ENCODE measurements around the gene SRRM5.

The SRRM5 gene

DNA sequence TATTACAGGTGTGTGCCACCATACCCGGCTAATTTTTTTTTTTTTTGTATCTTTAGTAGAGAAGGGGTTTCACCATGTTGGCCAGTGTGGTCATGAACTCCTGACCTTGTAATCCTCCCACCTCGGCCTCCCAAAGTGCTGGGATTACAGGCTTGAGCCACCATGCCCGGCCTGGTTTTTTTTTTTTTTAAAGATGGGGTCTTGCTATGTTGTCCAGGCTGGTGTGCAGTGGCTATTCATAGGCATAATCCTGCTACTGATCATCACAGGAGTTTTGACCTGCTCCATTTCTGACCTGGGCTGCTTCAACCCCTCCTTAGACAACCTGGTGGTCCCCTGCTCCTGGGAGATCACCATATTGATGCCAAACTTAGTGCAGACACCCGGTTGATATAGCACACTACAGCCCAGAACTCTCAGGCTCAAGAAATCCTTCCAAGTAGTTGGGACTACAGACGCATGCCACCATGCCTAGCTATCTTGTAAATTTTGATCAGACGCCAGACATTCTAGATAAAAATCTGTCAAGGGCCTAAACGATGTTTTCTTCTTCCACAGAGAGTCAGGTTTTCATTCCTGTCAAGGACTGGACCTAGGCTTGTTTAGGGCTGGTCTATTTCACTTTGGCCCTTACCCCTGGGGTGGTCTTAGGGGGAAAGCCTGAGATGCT, 48.5 kb downstream of the SRRM5 start:
- Histone ChIP-seq H3K4me1 (no peaks in the 10 kb centered on the region), H3K36me3 (ENCODE audit: control insufficient read depth, insufficient read depth, low read length) (no peaks in the 10 kb centered on the region), H3K79me2 (no peaks in the 10 kb centered on the region), H3K4me3 (ENCODE audit: low read depth, low read length) (no peak overlapping the region), H3K27ac (no peak overlapping the region), H3K9me3 (ENCODE audit: control insufficient read depth, low read length) (no peaks in the 10 kb centered on the region), H3K9ac (no peak overlapping the region), H2AFZ (peak overlapping the region; percentile 51), H3K4me2 (ENCODE audit: low read length) (no peak overlapping the region), H3K27me3 (ENCODE audit: control insufficient read depth, insufficient read depth, low read length) (no peaks in the 10 kb centered on the region)
- TF ChIP-seq, protein P1, sequence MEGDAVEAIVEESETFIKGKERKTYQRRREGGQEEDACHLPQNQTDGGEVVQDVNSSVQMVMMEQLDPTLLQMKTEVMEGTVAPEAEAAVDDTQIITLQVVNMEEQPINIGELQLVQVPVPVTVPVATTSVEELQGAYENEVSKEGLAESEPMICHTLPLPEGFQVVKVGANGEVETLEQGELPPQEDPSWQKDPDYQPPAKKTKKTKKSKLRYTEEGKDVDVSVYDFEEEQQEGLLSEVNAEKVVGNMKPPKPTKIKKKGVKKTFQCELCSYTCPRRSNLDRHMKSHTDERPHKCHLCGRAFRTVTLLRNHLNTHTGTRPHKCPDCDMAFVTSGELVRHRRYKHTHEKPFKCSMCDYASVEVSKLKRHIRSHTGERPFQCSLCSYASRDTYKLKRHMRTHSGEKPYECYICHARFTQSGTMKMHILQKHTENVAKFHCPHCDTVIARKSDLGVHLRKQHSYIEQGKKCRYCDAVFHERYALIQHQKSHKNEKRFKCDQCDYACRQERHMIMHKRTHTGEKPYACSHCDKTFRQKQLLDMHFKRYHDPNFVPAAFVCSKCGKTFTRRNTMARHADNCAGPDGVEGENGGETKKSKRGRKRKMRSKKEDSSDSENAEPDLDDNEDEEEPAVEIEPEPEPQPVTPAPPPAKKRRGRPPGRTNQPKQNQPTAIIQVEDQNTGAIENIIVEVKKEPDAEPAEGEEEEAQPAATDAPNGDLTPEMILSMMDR (IDR thresholded peaks at IDR 0.05): no peak

DNA sequence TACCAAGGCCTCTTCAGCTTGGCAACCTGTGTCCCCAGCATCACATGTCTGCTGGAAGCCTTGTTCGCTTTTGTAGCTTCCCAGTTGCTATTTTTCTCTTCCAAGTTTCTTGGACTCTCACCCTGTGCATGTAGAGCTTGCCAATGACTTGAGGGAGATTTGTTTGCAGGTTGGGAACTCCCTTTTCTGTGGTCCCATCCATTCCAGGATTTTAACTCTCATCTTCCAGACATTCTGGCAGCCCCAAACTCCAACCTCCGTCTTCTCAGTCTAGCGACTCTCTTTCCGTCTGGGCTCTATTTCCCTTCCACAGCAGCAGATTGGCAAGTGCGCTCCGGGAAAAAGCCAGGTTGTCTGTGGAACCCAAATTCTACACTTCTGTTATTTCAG, 49.1 kb downstream of the SRRM5 start:
- H3K4me3 ChIP-seq (ENCODE audit: low read depth, low read length): no peak overlapping the region
- H3K4me1 ChIP-seq: no peaks in the 10 kb centered on the region
- no peaks in the 10 kb centered on the region for H3K36me3 ChIP-seq (ENCODE audit: control insufficient read depth, insufficient read depth, low read length)
- no peaks in the 10 kb centered on the region for H3K27me3 ChIP-seq (ENCODE audit: control insufficient read depth, insufficient read depth, low read length)
- H3K4me2 ChIP-seq (ENCODE audit: low read length): no peak overlapping the region
- H3K79me2 ChIP-seq: no peaks in the 10 kb centered on the region
- no peak overlapping the region for H3K27ac ChIP-seq
- H3K9ac ChIP-seq: no peak overlapping the region
- peak overlapping the region; percentile 51 for H2AFZ ChIP-seq
- TF ChIP-seq, protein P1 (IDR thresholded peaks at IDR 0.05): no peak
- no peaks in the 10 kb centered on the region for H3K9me3 ChIP-seq (ENCODE audit: control insufficient read depth, low read length)

DNA sequence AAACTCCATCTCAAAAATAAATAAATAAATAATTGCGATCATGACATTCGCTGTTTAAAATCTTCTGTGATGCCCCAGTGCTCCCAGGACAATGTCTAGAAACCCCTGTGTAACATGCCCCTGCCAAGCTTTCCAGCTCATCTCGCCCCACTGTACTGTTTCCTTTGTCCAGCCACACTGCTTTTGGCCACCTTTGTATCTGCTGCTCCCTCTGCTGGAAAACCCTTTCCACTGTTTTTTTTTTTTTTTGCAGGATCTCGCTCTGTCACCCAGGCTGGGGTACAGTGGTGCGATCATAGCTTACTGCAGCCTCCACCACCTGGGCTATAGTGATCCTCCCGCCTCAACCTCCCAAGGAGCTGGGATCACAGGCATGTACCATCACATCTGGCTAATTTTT, 50.6 kb downstream of the SRRM5 start:
- no peaks in the 10 kb centered on the region for H3K4me1 ChIP-seq
- H3K27me3 ChIP-seq (ENCODE audit: control insufficient read depth, insufficient read depth, low read length): no peaks in the 10 kb centered on the region
- no peaks in the 10 kb centered on the region for H3K9me3 ChIP-seq (ENCODE audit: control insufficient read depth, low read length)
- no peaks in the 10 kb centered on the region for H3K79me2 ChIP-seq
- no peak overlapping the region for H2AFZ ChIP-seq
- TF ChIP-seq, protein P1 (IDR thresholded peaks at IDR 0.05): peak; percentile 39
- H3K36me3 ChIP-seq (ENCODE audit: control insufficient read depth, insufficient read depth, low read length): no peaks in the 10 kb centered on the region
- H3K4me3 ChIP-seq (ENCODE audit: low read depth, low read length): no peak overlapping the region
- no peak overlapping the region for H3K27ac ChIP-seq
- no peak overlapping the region for H3K4me2 ChIP-seq (ENCODE audit: low read length)
- H3K9ac ChIP-seq: no peak overlapping the region

DNA sequence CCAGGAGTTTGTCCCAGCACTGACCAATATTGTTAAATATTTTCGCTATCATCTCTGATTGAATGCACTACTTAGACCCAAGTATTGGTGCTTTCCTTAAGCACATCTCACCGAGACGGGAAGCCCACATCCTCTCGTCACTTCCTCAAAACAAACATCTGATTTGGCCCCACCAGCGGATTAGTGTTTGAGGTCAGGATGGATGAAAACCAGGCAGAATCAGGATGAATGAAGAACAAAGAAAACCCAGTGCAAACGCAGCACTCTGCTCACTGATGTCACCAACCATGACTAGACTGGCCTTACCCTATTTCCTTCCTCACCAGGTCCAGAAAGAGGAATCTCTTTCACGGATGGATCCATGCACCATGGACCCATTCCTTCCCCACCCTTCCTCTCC, 52.1 kb downstream of the SRRM5 start:
- Histone ChIP-seq H3K27ac (no peak overlapping the region), H2AFZ (no peak overlapping the region), H3K4me3 (ENCODE audit: low read depth, low read length) (no peak overlapping the region), H3K27me3 (ENCODE audit: control insufficient read depth, insufficient read depth, low read length) (no peaks in the 10 kb centered on the region), H3K79me2 (no peaks in the 10 kb centered on the region), H3K4me2 (ENCODE audit: low read length) (no peak overlapping the region), H3K9ac (no peak overlapping the region), H3K9me3 (ENCODE audit: control insufficient read depth, low read length) (no peaks in the 10 kb centered on the region), H3K4me1 (no peaks in the 10 kb centered on the region), H3K36me3 (ENCODE audit: control insufficient read depth, insufficient read depth, low read length) (no peaks in the 10 kb centered on the region)
- TF ChIP-seq, protein P1 (IDR thresholded peaks at IDR 0.05): no peak

Data from parathyroid adenoma (tissue), 2 donors.